ENCODE measurements around the gene RALGDS. TPM values are rescaled to one million over a fixed set of nuclear protein-coding genes. Genes with fewer than 3 reads are reported as not detected.

RALGDS gene
- polyA plus RNA-seq, 1 donor (not counting 4 experiments of a cell fraction or from before 2014, with no cell fraction given), result 22.6 TPM

- Histone ChIP-seq H3K9me3 (ENCODE audit: control insufficient read depth, low read depth, low read length) (no peaks in the 10 kb centered on the region), H3K27ac (ENCODE audit: control insufficient read depth, insufficient read depth, low read length) (no peak overlapping the region), H3K9me1 (ENCODE audit: control insufficient read depth, extremely low read depth, insufficient read depth, low read length) (no peaks in the 10 kb centered on the region), H3K79me2 (ENCODE audit: control insufficient read depth, insufficient read depth, low read length) (no peaks in the 10 kb centered on the region), H3K4me3 (ENCODE audit: control insufficient read depth in 2 of 3, extremely low read depth in 1 of 3, insufficient read depth in 2 of 3, low read depth in 1 of 3, low read length in 3 of 3) (no peak overlapping the region), H4K20me1 (ENCODE audit: control insufficient read depth, extremely low read depth, insufficient read depth, low read length) (no peaks in the 10 kb centered on the region), H3K36me3 (ENCODE audit: control insufficient read depth in 2 of 2, extremely low read depth in 1 of 2, insufficient read depth in 2 of 2, low read length in 2 of 2) (peaks cover 52% of the 10 kb centered on the region in 2 experiments), H3K4me1 (ENCODE audit: control insufficient read depth, extremely low read depth, insufficient read depth, low read length) (no peaks in the 10 kb centered on the region), H2AFZ (ENCODE audit: control insufficient read depth, low read length) (no peak overlapping the region), H3K27me3 (ENCODE audit: control insufficient read depth, extremely low read depth, insufficient read depth, low read length) (no peaks in the 10 kb centered on the region), H3K4me2 (ENCODE audit: control insufficient read depth, extremely low read depth, insufficient read depth, low read depth, low read length) (no peak overlapping the region), H3K9ac (ENCODE audit: control insufficient read depth, extremely low read depth, insufficient read depth, low read length) (no peak overlapping the region)
- TF ChIP-seq EZH2 (IDR thresholded peaks at IDR 0.05; ENCODE audit: low read length) (no peak), CTCF (optimal IDR thresholded peaks at IDR 0.05 in 1 of 3, IDR thresholded peaks at IDR 0.05 in 1 of 3, conservative IDR thresholded peaks at IDR 0.05 in 1 of 3; ENCODE audit: extremely low read depth in 1 of 3, insufficient read depth in 2 of 3, low read length in 3 of 3) (no peak)
- dilution Hi-C loops (cut with MboI; ENCODE audit: extremely low pct_ligation_motif_present, low sequenced_read_pairs), result no loop called here
- no peak for FAIRE-seq
- no peak for DNase-seq (ENCODE audit: low read depth, low spot score)
These were observed 18.6 kb downstream of the RALGDS start for GRCh38 chr9:133102190-133103021.

GRCh38 chr9:133101356-133102189 lies 19.5 kb downstream of the RALGDS start:
- Histone ChIP-seq H3K4me3 (ENCODE audit: control insufficient read depth in 2 of 3, extremely low read depth in 1 of 3, insufficient read depth in 2 of 3, low read depth in 1 of 3, low read length in 3 of 3) (no peak overlapping the region), H3K27ac (ENCODE audit: control insufficient read depth, insufficient read depth, low read length) (no peak overlapping the region), H3K36me3 (ENCODE audit: control insufficient read depth in 2 of 2, extremely low read depth in 1 of 2, insufficient read depth in 2 of 2, low read length in 2 of 2) (peaks cover 53% of the 10 kb centered on the region in 2 experiments), H3K79me2 (ENCODE audit: control insufficient read depth, insufficient read depth, low read length) (no peaks in the 10 kb centered on the region), H4K20me1 (ENCODE audit: control insufficient read depth, extremely low read depth, insufficient read depth, low read length) (no peaks in the 10 kb centered on the region), H3K9ac (ENCODE audit: control insufficient read depth, extremely low read depth, insufficient read depth, low read length) (no peak overlapping the region), H3K4me1 (ENCODE audit: control insufficient read depth, extremely low read depth, insufficient read depth, low read length) (no peaks in the 10 kb centered on the region), H3K9me1 (ENCODE audit: control insufficient read depth, extremely low read depth, insufficient read depth, low read length) (no peaks in the 10 kb centered on the region), H3K9me3 (ENCODE audit: control insufficient read depth, low read depth, low read length) (no peaks in the 10 kb centered on the region), H2AFZ (ENCODE audit: control insufficient read depth, low read length) (no peak overlapping the region), H3K27me3 (ENCODE audit: control insufficient read depth, extremely low read depth, insufficient read depth, low read length) (no peaks in the 10 kb centered on the region), H3K4me2 (ENCODE audit: control insufficient read depth, extremely low read depth, insufficient read depth, low read depth, low read length) (no peak overlapping the region)
- dilution Hi-C loops (cut with MboI; ENCODE audit: extremely low pct_ligation_motif_present, low sequenced_read_pairs), result no loop called here
- FAIRE-seq, result no peak
- TF ChIP-seq CTCF (optimal IDR thresholded peaks at IDR 0.05 in 1 of 3, IDR thresholded peaks at IDR 0.05 in 1 of 3, conservative IDR thresholded peaks at IDR 0.05 in 1 of 3; ENCODE audit: extremely low read depth in 1 of 3, insufficient read depth in 2 of 3, low read length in 3 of 3) (no peak), EZH2 (IDR thresholded peaks at IDR 0.05; ENCODE audit: low read length) (no peak)
- DNase-seq (ENCODE audit: low read depth, low spot score), result no peak
